SU-DHL-6 (cell line): ENCODE data around the gene ROBO2.
A peak's percentile ranks its signal among the peaks of the same experiment; 100 is the strongest.

Experiments
- H2AFZ ChIP-seq: fragments of 200-600 bp; sonication (generic); 2 replicates; pipeline ENCODE4 v1.6.1; 2014; ENCODE audit warnings: low read depth, mild to moderate bottlenecking, moderate library complexity, mixed read lengths, antibody characterized with exemption, low read length; ENCODE audit not compliant: severe bottlenecking
- H3F3A ChIP-seq: fragments of 200-600 bp; shearing (Covaris generic); 2 replicates; pipeline ENCODE4 v1.6.0; 2016; ENCODE audit warnings: antibody characterized with exemption, mild to moderate bottlenecking; ENCODE audit not compliant: insufficient read depth
- H3K27ac ChIP-seq: fragments of 200-600 bp; sonication (generic); 2 replicates; pipeline ENCODE4 v1.5.1; 2016; ENCODE audit warnings: low read depth, mild to moderate bottlenecking, low read length, moderate library complexity, mixed read lengths
- H3K27me3 ChIP-seq: fragments of 200-600 bp; sonication (generic), shearing (Covaris generic); 2 replicates; pipeline ENCODE4 v1.6.0; 2014; ENCODE audit warnings: mild to moderate bottlenecking, low read length
- H3K36me3 ChIP-seq: fragments of 200-600 bp; sonication (generic); 2 replicates; pipeline ENCODE4 v1.6.1; 2014; ENCODE audit warnings: mild to moderate bottlenecking, low read length, mixed read lengths
- H3K4me2 ChIP-seq: fragments of 300-600, 200-600 bp; shearing (Covaris generic), sonication (generic); 2 replicates; pipeline ENCODE4 v1.6.0; 2014; ENCODE audit warnings: low read length, low read depth, mild to moderate bottlenecking; ENCODE audit not compliant: poor library complexity, severe bottlenecking
- H3K4me3 ChIP-seq: fragments of 200-600 bp; sonication (generic); 2 replicates; pipeline ENCODE4 v1.5.1; 2014; ENCODE audit warnings: antibody characterized with exemption, low read length, mild to moderate bottlenecking, mixed read lengths; ENCODE audit not compliant: insufficient read depth, poor library complexity, severe bottlenecking
- H3K79me2 ChIP-seq: fragments of 200-600 bp; sonication (generic); 2 replicates; pipeline ENCODE4 v1.6.1; 2014; ENCODE audit warnings: mild to moderate bottlenecking, low read length, moderate library complexity; ENCODE audit not compliant: insufficient read depth
- H3K9ac ChIP-seq: fragments of 200-600 bp; sonication (generic); 2 replicates; pipeline ENCODE4 v1.7.0; 2014; ENCODE audit warnings: mild to moderate bottlenecking, low read length
- H3K9me2 ChIP-seq: fragments of 200-600 bp; sonication (generic); replicated peaks from 2 replicates; pipeline ENCODE4 v1.6.1; 2014; ENCODE audit warnings: low read length; ENCODE audit not compliant: insufficient read depth
- H3K9me3 ChIP-seq: fragments of 200-600 bp; sonication (generic); 2 replicates; pipeline ENCODE4 v1.6.1; 2014; ENCODE audit warnings: low read length, mixed read lengths; ENCODE audit not compliant: insufficient read depth
- H4K20me1 ChIP-seq: fragments of 200-600 bp; sonication (generic); 2 replicates; pipeline ENCODE4 v1.6.1; 2014; ENCODE audit warnings: low read depth, mild to moderate bottlenecking, antibody characterized with exemption, low read length, moderate library complexity, mixed read lengths
- EZH2phosphoT487 ChIP-seq: fragments of 200-600 bp; sonication (generic), shearing (Covaris generic); conservative IDR thresholded peaks from 2 replicates; pipeline ENCODE4 v1.6.1; 2018; ENCODE audit warnings: mild to moderate bottlenecking, antibody characterized with exemption, low read length, moderate library complexity, mixed read lengths
- TF ChIP-seq, protein P1 (sequence below): fragments of 200-600 bp; sonication (generic); IDR thresholded peaks from one replicate; pipeline ENCODE4 v1.5.1; 2017; ENCODE audit warnings: antibody characterized with exemption, mild to moderate bottlenecking, low read length, moderate library complexity; ENCODE audit not compliant: insufficient read depth, poor library complexity, severe bottlenecking

The ROBO2 gene

DNA sequence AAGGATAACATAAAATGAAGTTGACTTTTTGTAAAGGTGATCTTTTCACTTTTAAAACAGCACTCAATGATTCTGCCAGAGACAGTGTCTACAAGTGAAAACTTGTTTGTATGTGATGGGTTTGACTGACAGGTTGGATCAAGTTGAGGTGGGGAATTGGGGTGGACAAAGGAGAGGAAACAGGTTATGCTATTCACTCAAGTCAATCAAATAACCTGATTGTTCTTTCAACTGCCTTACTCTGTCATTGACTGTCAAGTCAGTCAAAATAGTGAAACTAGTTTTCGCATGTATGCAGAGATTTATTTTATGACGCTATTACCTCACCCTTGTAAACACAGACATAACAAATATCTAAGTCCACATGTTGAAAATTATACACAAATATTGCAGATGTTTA, 187.7 kb downstream of the ROBO2 start:
- Histone ChIP-seq H3K27ac (peak overlapping the region; percentile 98), H3K9me2 (no peaks in the 10 kb centered on the region), H3K4me3 (no peak overlapping the region), H3K9me3 (no peaks in the 10 kb centered on the region), H4K20me1 (no peaks in the 10 kb centered on the region), H2AFZ (no peak overlapping the region), H3K27me3 (no peaks in the 10 kb centered on the region), H3K79me2 (no peaks in the 10 kb centered on the region), H3K4me2 (peak overlapping the region; percentile 57), H3K9ac (peak overlapping the region; percentile 50), H3F3A (peaks cover 41% of the 10 kb centered on the region), H3K36me3 (no peaks in the 10 kb centered on the region)
- TF ChIP-seq, protein P1, sequence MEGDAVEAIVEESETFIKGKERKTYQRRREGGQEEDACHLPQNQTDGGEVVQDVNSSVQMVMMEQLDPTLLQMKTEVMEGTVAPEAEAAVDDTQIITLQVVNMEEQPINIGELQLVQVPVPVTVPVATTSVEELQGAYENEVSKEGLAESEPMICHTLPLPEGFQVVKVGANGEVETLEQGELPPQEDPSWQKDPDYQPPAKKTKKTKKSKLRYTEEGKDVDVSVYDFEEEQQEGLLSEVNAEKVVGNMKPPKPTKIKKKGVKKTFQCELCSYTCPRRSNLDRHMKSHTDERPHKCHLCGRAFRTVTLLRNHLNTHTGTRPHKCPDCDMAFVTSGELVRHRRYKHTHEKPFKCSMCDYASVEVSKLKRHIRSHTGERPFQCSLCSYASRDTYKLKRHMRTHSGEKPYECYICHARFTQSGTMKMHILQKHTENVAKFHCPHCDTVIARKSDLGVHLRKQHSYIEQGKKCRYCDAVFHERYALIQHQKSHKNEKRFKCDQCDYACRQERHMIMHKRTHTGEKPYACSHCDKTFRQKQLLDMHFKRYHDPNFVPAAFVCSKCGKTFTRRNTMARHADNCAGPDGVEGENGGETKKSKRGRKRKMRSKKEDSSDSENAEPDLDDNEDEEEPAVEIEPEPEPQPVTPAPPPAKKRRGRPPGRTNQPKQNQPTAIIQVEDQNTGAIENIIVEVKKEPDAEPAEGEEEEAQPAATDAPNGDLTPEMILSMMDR: no peak
- no peak for TF ChIP-seq EZH2phosphoT487

DNA sequence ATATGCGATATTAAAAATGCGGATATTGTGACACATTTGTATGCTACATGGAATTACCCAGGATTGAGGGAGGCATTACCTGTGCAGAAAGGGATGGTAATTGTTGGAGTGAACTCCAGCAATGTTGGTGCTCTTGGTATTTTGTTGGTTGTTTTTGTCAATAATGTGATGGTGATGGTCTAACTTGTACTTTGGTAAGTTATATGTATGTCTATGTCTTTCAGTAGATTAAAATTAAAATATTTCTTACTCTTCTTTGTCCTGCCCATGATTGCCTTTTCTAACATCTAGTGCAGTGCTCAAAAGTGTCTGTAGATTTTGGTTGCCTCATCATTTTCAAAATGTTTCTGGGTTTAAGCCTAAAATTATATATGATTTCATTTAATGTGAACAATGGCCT, 192.7 kb downstream of the ROBO2 start:
- H3K9me2 ChIP-seq: no peaks in the 10 kb centered on the region
- no peaks in the 10 kb centered on the region for H4K20me1 ChIP-seq
- no peak overlapping the region for H3K4me3 ChIP-seq
- no peaks in the 10 kb centered on the region for H3K9me3 ChIP-seq
- no peaks in the 10 kb centered on the region for H3K79me2 ChIP-seq
- H3K36me3 ChIP-seq: no peaks in the 10 kb centered on the region
- H3K4me2 ChIP-seq: no peak overlapping the region
- H2AFZ ChIP-seq: no peak overlapping the region
- peak overlapping the region; percentile 42 for H3K27ac ChIP-seq
- peaks cover 10% of the 10 kb centered on the region for H3F3A ChIP-seq
- no peak overlapping the region for H3K9ac ChIP-seq
- H3K27me3 ChIP-seq: no peaks in the 10 kb centered on the region
- TF ChIP-seq, protein P1: no peak
- no peak for TF ChIP-seq EZH2phosphoT487

DNA sequence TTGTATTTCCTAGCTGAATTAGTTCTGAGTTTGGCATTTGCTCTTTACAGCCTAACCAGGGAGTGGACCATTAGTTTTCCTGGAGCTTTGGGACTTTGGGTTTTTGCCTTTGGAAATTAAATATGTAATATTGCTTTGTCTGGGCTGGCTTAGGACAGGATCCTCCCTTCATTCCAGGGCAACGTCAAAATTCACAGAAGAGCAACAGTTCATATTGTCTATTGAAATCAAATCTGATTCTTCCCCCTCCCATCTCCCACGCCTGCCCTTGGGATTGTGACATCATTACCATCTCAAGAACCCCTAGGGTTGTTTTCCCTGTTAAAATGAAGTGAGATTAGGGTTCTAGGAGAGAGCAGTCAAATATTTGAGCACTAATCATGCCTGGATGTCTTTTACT, 194.1 kb downstream of the ROBO2 start:
- Histone ChIP-seq H4K20me1 (no peaks in the 10 kb centered on the region), H3F3A (0 out of 2 replicates have a peak, but pooled peaks cover 4% of the 10 kb centered on the region), H3K79me2 (no peaks in the 10 kb centered on the region), H3K27ac (0 out of 2 replicates have a peak overlapping the region, but pooled peaks have one; percentile 2), H2AFZ (no peak overlapping the region), H3K4me3 (no peak overlapping the region), H3K9ac (no peak overlapping the region), H3K9me3 (no peaks in the 10 kb centered on the region), H3K36me3 (no peaks in the 10 kb centered on the region), H3K9me2 (no peaks in the 10 kb centered on the region), H3K4me2 (peak overlapping the region; percentile 9), H3K27me3 (no peaks in the 10 kb centered on the region)
- TF ChIP-seq, protein P1: no peak
- TF ChIP-seq EZH2phosphoT487: no peak

DNA sequence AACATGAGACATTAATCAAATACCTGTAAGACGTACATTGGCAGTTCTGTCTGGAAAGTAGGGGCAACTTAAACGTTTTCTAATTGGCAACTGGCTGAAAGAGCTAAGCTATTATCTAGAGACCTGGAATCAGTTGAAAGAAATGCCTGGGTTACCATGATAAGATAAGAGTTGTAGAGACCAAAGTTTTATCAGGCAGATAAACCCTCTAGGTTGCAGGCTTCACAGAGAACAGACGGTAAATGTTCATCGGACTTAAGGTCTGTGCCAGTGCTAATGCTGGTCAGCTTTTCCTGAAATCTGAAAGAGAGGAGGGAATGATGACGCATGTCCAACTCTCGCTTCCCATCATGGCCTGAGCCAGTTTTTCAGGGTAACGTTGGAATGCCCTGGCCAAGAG, 196.2 kb downstream of the ROBO2 start:
- no peaks in the 10 kb centered on the region for H3K27me3 ChIP-seq
- H3K36me3 ChIP-seq: no peaks in the 10 kb centered on the region
- no peak overlapping the region for H3K4me2 ChIP-seq
- no peaks in the 10 kb centered on the region for H3K9me2 ChIP-seq
- H3K9ac ChIP-seq: no peak overlapping the region
- no peaks in the 10 kb centered on the region for H3K79me2 ChIP-seq
- H3K9me3 ChIP-seq: no peaks in the 10 kb centered on the region
- H2AFZ ChIP-seq: no peak overlapping the region
- H3F3A ChIP-seq: no peaks in the 10 kb centered on the region
- H4K20me1 ChIP-seq: no peaks in the 10 kb centered on the region
- no peak overlapping the region for H3K4me3 ChIP-seq
- no peak for TF ChIP-seq EZH2phosphoT487
- TF ChIP-seq, protein P1: no peak
- H3K27ac ChIP-seq: no peak overlapping the region
